A549 (cell line): ENCODE data around the gene ERRFI1.

Experiments used
- CBX2 ChIP-seq: fragments of 200-600 bp; sonication (generic); IDR thresholded peaks from 2 replicates; pipeline ENCODE4 v1.6.1; 2016; ENCODE audit warnings: low read depth, mild to moderate bottlenecking, borderline replicate concordance
- CBX8 ChIP-seq: fragments of 200-600 bp; sonication (generic); IDR thresholded peaks from 2 replicates; pipeline ENCODE4 v1.6.1; 2016
- JUN ChIP-seq, 2 experiments: fragments of >200 bp; sonication (Bioruptor Twin); formaldehyde crosslinking; IDR thresholded peaks; 2 replicates in 1 of 2; 3 replicates in 1 of 2; pipeline ENCODE4 v1.6.1; 2016 to 2017
- JUNB ChIP-seq: fragments of >200 bp; sonication (Bioruptor Twin); formaldehyde crosslinking; IDR thresholded peaks from 2 replicates; pipeline ENCODE4 v1.6.1; 2016
- MAFK ChIP-seq: fragments of 450-650 bp; IDR thresholded peaks from 2 replicates; pipeline ENCODE4 v1.6.1; 2014; ENCODE audit not compliant: partially characterized antibody
- NFE2L2 ChIP-seq: fragments of 150-350 bp; conservative IDR thresholded peaks from 2 replicates; pipeline ENCODE4 v1.6.1; 2014; ENCODE audit warnings: low read length
- POLR2A ChIP-seq: IDR thresholded peaks from 2 replicates; pipeline ENCODE4 v1.6.1; 2012; ENCODE audit warnings: mild to moderate bottlenecking, low read length
- POLR2AphosphoS2 ChIP-seq: conservative IDR thresholded peaks from 2 replicates; pipeline ENCODE4 v1.6.1; 2012; ENCODE audit warnings: low read length, improper control_type of control experiment, inconsistent platforms
- TF ChIP-seq, protein P1 (sequence below): fragments of >200 bp; sonication (Bioruptor Twin); formaldehyde crosslinking; IDR thresholded peaks from 3 replicates; pipeline ENCODE4 v1.5.1; 2016
- TF ChIP-seq, protein P2 (sequence below): fragments of 200-600 bp; sonication (generic); IDR thresholded peaks from 2 replicates; pipeline ENCODE4 v1.6.1; 2016; ENCODE audit warnings: antibody characterized with exemption, mild to moderate bottlenecking, moderate library complexity
- TF ChIP-seq, protein P3 (sequence below): IDR thresholded peaks from 2 replicates; pipeline ENCODE4 v1.6.1; 2012

DNA sequence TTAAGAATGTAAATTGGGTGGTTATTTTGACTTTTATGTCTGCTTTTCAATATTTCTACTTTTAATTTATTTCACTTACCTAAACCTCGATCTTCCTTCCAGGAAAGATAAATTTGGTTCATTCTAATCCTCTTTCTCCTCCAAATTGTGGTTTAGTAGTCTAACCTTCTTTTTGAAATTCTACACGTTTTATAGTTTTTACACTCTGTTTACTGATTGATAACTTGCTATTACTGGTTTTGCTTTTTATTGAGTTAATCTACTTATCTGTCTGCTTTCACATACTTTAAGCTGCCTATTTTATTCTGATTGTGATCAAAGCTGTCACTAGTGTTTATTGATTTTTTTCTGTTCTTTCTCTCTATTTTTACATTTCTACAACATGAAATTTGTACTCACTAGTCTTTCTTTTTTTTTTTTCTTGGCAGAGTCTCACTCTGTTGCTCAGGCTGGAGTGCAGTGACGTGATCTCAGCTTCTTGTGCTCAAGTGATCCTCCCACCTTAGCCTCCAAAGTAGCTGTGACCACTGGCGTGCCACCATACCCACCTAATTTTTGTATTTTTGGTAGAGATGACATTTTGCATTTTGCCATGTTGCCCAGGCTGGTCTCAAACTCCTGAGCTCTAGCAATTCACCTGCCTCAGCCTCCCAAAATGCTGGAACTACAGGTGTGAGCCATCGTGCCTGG is 27.9 kb upstream of the ERRFI1 start:
- TF ChIP-seq, protein P1, sequence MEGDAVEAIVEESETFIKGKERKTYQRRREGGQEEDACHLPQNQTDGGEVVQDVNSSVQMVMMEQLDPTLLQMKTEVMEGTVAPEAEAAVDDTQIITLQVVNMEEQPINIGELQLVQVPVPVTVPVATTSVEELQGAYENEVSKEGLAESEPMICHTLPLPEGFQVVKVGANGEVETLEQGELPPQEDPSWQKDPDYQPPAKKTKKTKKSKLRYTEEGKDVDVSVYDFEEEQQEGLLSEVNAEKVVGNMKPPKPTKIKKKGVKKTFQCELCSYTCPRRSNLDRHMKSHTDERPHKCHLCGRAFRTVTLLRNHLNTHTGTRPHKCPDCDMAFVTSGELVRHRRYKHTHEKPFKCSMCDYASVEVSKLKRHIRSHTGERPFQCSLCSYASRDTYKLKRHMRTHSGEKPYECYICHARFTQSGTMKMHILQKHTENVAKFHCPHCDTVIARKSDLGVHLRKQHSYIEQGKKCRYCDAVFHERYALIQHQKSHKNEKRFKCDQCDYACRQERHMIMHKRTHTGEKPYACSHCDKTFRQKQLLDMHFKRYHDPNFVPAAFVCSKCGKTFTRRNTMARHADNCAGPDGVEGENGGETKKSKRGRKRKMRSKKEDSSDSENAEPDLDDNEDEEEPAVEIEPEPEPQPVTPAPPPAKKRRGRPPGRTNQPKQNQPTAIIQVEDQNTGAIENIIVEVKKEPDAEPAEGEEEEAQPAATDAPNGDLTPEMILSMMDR, result no peak
- no peak for TF ChIP-seq CBX8
- no peak for TF ChIP-seq MAFK
- TF ChIP-seq POLR2AphosphoS2, result no peak
- no peak for TF ChIP-seq JUN (IDR thresholded peaks at IDR 0.05)
- TF ChIP-seq, protein P2, sequence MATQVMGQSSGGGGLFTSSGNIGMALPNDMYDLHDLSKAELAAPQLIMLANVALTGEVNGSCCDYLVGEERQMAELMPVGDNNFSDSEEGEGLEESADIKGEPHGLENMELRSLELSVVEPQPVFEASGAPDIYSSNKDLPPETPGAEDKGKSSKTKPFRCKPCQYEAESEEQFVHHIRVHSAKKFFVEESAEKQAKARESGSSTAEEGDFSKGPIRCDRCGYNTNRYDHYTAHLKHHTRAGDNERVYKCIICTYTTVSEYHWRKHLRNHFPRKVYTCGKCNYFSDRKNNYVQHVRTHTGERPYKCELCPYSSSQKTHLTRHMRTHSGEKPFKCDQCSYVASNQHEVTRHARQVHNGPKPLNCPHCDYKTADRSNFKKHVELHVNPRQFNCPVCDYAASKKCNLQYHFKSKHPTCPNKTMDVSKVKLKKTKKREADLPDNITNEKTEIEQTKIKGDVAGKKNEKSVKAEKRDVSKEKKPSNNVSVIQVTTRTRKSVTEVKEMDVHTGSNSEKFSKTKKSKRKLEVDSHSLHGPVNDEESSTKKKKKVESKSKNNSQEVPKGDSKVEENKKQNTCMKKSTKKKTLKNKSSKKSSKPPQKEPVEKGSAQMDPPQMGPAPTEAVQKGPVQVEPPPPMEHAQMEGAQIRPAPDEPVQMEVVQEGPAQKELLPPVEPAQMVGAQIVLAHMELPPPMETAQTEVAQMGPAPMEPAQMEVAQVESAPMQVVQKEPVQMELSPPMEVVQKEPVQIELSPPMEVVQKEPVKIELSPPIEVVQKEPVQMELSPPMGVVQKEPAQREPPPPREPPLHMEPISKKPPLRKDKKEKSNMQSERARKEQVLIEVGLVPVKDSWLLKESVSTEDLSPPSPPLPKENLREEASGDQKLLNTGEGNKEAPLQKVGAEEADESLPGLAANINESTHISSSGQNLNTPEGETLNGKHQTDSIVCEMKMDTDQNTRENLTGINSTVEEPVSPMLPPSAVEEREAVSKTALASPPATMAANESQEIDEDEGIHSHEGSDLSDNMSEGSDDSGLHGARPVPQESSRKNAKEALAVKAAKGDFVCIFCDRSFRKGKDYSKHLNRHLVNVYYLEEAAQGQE, result no peak
- no peak for TF ChIP-seq JUNB
- TF ChIP-seq NFE2L2, result no peak
- TF ChIP-seq, protein P3, sequence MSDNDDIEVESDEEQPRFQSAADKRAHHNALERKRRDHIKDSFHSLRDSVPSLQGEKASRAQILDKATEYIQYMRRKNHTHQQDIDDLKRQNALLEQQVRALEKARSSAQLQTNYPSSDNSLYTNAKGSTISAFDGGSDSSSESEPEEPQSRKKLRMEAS, result no peak
- no peak for TF ChIP-seq POLR2A
- no peak for TF ChIP-seq CBX2
